Inferior parietal cortex (tissue), 1 donor: ENCODE results near the gene TPI1.
"Not testable (repeated sequence)": the region's sequence is repeated elsewhere in the genome, so short reads cannot be mapped to it uniquely, and the experiment has no call there.

Experiments used
- DNase-seq: peaks from one replicate; pipeline ENCODE4 v3.0.0-alpha.2; 2016; ENCODE audit errors: extremely low spot score

TPI1 gene

GRCh38 chr12:6869049-6870021 is 2.0 kb downstream of the TPI1 start:
- peak; percentile 91 for DNase-seq

- DNase-seq = not testable (repeated sequence)
Observed at GRCh38 chr12:6870304-6870703, 3.0 kb downstream of the TPI1 start.

GRCh38 chr12:6871052-6871957 is 4.0 kb downstream of the TPI1 start:
- DNase-seq = no peak

GRCh38 chr12:6872073-6873048 is 5.0 kb downstream of the TPI1 start:
- DNase-seq = peak; percentile 76

DNA sequence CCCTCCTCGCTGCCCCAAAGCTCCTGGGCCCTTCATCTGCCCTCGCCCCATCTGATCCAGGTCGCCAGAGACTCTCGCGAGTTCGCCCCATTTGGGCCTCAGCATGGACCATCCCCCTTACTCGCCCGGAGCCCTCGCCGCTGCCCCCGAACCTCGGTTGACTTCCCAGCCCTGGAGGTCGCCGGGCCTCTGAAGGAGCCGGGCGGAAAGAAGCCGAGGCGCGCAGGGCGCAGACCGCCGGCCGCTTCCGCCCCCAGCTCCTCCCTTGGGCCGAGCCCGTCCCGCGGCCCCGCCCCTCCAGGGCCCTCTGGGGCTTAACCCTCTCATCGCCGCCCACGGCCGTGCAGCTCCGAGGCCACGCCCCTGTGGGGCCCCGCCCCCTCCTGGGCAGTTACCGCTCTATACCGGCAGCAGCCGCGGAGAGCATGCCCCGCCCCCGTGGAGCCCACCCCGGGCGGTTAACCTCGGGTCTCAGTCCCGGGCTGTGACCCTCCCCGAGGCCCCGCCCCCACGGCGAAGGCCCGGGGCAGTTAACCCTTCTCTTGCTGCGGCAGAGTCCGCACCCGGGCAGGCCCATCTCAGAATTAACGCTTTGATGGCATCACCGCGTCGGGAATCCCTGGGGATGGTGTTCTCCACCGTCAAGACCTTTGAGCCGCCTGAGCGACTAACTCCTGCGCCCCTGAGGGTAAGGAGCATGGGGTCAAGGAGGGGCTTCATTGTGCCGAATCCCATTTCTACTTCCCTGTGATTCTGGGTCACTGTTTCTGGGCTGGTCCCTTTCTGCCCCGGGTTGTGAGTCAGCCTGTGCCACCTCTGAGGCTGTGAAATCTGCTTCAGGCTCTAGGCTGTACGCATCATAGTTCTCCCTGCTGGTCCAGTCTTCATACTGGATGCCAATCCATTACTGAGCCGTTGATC is 6.0 kb downstream of the TPI1 start, which contains the start of gene SPSB2:
Gene SPSB2 (minus strand): TSS at position 210 of the 921 bp plus-strand sequence. CDS start 402 bp downstream, outside the sequence.
- DNase-seq = peak; percentile 88

- not testable (repeated sequence) for DNase-seq
Observed at GRCh38 chr12:6874015-6874368, 6.7 kb downstream of the TPI1 start.

DNA sequence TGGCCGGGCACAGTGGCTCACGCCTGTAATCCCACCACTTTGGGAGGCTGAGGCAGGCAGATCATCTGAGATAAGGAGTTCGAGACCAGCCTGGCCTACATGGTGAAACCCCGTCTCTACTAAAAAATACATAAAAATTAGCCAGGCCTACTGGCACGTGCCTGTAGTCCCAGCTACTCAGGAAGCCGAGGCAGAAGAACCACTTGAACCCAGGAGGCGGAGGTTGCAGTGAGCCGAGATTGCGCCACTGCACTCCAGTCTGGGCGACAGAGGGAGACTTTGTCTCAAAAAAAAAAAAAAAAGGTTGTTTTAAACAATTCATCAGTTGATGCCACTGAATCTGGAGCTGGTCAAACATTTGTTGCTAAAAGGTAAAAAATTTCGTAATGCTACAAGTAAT is 12.5 kb downstream of the TPI1 start:
- DNase-seq = not testable (repeated sequence)

DNA sequence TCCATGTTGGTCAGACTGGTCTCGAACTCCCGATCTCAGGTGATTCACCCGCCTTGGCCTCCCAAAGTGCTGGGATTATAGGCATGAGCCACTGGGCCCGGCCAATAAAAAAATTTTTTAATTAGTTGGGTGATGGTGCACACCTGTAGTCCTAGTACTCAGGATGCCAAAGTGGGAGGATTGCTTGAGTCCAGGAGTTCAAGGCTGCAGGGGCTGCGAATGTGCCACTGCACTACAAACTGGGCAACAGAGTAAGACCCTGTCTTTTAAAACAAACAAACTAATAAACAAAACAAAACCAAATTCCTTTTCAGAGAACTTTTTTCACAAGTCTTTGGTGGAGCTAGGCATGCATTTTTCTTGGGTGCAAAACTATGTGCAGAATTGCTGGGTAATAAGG is 15.9 kb downstream of the TPI1 start:
- no peak for DNase-seq

DNA sequence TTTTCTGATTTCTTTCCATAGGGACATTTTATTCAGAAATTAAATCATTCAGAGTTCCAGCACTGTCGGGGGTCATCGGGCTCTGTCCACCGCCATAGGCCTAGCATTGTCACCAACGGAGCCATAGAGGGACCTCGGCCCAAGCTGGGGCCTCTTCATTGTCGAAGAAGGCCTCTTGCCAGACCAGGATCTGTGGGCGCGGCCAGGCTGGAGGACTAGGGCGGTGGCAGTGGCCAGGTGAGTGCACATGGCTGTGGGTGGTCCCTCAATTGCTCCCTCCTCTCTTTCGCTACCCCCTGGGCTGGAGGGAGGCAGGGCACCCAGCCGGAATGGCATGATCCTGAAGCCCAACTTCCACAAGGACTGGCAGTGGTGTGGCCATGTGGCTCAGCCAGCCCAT is 16.4 kb downstream of the TPI1 start:
- no peak for DNase-seq

- DNase-seq = no peak
Observed at GRCh38 chr12:6884539-6884938, 17.2 kb downstream of the TPI1 start.

- not testable (repeated sequence) for DNase-seq
Observed at GRCh38 chr12:6886206-6886999, 19.1 kb downstream of the TPI1 start.

- DNase-seq = no peak
Observed at GRCh38 chr12:6887460-6887859, 20.1 kb downstream of the TPI1 start.

DNA sequence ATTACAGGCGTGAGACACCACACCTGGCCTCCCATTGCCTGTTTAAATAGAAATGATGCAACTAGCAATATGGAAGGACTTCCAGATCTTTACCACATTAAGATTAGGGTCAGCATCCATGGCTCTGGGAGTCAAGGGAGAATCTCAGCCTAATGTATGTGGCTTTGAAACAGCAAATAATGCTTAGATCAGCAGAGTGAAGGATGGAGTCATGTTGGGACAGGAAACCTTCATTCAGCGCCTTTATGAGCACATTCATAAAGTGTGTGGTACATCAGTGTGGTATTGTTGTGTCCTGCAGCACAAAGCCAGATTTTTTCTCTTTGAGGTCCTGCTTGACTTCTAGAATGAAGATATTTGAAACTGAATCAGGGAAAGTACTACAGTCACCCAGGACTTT is 21.0 kb downstream of the TPI1 start:
- no peak for DNase-seq

DNA sequence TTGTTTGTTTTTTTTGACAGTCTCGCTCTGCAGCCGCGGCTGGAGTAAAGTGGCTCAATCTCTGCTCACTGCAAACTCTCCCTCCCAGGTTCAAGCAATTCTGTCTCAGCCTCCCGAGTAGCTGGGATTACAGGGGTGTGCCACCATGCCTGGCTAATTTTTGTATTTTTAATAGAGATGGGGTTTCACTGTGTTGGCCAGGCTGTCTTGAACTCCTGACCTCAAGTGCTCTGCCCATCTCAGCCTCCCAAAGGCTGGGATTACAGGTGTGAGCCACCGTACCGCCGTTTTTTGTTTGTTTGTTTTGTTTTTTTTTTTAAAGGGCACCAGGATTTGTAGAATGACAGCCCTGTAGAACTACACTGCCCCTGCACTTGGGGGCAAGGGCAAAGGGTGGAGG is 21.5 kb downstream of the TPI1 start:
- DNase-seq = not testable (repeated sequence)

DNA sequence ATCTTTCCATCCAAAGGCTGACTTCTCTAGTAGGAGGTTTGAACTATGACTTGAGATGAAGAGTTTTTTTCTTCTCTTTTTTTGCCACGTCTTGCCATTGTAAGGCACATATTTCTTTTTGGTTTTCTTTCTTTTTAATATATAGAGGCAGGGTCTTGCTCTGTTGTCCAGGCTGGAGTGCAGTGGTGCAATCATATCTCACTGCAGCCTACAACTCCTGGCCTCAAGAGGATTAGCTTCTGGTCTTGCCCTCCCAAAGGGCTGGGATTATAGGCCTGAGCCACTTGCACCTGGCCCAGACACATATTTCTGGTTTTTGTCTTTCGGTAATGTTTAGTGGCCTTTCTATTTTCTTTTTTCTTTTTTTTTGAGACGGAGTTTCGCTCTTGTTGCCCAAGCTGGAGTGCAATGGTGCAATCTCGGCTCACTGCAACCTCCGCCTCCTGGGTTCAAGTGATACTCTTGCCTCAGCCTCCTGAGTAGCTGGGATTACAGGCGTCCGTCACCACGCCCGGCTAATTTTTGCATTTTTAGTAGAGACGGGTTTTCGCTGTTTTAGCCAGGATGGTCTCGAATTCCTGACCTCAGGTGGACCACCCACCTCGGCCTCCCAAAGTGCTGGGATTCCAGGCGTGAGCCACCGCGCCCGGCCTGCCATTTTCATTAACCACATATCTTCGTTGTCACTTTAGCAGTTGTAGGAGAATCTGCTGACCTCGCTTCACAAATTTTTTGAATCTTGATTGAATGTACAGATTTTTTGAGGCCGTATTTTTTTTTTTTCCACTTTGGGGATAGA is 22.6 kb downstream of the TPI1 start:
- DNase-seq = not testable (repeated sequence)

GRCh38 chr12:6890789-6891645 is 23.7 kb downstream of the TPI1 start:
- DNase-seq = peak; percentile 96

- no peak for DNase-seq
Observed at GRCh38 chr12:6891646-6892001, 24.3 kb downstream of the TPI1 start.
